ENCODE results near the gene IGSF21.

IGSF21 gene

DNA sequence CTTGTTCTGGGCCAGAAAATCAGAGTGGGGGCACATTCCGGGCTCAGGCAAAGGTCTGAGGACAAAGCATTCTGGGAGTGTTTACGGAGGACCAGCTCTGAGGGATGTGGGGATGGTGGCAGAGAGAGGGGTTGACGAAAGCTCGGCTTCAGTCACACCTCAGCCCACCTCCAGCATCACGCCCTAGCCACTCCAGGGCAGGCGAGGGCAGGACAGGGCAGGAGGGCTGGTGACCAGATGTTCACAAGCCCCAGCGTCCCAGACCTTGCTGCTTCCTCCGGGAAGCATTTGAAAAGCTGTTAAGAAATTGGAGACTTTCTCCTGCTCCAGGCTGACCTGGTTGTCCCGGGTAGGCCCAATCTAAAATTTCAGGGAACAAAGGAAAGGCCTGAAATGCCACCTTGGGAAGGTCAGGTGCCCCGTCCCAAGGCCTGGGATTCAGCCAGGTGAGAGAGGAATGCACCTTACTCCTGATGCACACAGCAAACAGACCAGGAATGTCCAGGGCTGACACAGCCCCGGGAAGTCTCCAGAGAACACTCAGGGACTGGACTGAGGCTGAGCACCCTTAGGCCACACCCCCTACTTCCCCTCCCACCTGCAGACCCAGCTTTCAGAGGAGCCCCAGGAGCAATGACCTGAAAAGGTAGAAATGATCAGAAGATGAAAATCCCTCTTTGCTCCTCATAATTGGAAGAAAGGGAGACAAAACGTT is 301.2 kb downstream of the IGSF21 start:
- TF ChIP-seq ZFX (IDR thresholded peaks at IDR 0.05): no peak
- TF ChIP-seq, protein P1, sequence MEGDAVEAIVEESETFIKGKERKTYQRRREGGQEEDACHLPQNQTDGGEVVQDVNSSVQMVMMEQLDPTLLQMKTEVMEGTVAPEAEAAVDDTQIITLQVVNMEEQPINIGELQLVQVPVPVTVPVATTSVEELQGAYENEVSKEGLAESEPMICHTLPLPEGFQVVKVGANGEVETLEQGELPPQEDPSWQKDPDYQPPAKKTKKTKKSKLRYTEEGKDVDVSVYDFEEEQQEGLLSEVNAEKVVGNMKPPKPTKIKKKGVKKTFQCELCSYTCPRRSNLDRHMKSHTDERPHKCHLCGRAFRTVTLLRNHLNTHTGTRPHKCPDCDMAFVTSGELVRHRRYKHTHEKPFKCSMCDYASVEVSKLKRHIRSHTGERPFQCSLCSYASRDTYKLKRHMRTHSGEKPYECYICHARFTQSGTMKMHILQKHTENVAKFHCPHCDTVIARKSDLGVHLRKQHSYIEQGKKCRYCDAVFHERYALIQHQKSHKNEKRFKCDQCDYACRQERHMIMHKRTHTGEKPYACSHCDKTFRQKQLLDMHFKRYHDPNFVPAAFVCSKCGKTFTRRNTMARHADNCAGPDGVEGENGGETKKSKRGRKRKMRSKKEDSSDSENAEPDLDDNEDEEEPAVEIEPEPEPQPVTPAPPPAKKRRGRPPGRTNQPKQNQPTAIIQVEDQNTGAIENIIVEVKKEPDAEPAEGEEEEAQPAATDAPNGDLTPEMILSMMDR (conservative IDR thresholded peaks at IDR 0.05): no peak
- no peak overlapping the region for H3K27ac ChIP-seq

DNA sequence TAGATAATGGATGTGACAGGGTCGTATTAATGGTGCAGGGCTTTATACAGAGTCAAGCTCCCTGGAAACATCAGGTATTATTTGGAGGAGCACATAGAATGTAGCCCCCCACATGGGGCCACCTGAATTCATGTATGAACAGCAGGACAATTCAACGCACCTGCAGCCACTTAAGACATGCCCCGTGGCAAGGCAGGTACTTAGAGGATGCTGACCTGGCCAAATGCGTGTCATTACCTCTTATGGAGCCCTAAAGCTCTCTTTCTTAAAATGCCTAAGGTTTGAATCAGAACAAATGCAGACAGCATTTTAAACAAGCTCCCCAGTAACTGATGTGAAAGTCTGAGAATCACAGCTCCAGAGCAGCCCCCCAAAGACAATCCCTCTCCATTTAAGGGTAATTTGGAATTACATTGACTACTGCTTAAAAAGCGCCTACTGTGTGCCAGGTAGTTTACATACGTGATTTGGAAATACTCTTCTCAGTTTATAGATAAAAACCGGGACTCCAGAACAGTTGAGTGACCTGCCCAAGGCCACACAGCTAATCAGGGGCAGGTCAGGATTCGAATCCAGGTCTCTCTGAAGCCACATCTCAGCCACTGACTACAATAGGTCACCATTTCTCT is 302.1 kb downstream of the IGSF21 start:
- TF ChIP-seq, protein P1 (conservative IDR thresholded peaks at IDR 0.05): no peak
- no peak for TF ChIP-seq ZFX (IDR thresholded peaks at IDR 0.05)

DNA sequence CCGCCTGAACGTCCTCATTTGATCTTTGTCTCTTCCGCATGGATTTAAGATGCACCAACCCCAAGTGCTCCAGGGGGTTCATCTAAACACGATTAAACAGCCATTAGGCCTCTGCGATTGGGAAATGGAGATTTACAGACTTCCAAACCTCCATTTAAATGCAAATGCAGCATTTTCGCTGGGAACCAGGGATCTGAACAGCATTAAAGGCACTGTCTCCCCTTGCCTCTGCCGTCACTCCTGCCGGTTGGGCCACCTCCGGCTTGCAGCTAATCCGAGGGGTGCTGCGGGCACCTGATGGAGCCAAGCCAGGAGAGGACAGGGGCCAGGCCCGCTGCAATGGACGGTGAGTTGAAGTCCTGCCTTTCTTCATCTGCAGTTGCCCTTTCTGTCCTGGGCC is 302.8 kb downstream of the IGSF21 start:
- TF ChIP-seq, protein P1 (conservative IDR thresholded peaks at IDR 0.05): no peak
- TF ChIP-seq ZFX (IDR thresholded peaks at IDR 0.05): no peak
- H3K27ac ChIP-seq: no peak overlapping the region

More for the DNA sequence above, 302.1 kb downstream of the IGSF21 start:
- no peak overlapping the region for H3K27ac ChIP-seq

DNA sequence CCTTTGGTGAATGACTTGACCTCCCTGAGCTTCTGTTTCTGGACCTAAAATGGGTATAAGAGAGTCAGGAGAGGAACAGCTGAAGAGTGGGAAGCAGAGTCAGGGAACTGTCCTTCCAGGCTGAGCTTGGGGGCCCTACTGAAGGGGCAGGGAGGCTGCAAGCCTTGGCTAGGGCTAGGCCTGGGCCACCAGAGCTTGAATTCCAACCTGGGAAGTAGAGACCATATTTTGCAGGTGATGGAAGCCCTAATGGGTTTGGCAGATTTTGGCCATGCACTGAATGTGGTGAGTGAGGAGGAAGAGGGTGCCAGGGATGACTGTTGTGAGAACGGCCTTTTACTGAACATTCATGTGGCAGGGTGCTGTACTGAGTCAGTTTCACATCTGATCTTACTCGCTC is 303.7 kb downstream of the IGSF21 start:
- no peak for TF ChIP-seq ZFX (IDR thresholded peaks at IDR 0.05)
- TF ChIP-seq, protein P1 (conservative IDR thresholded peaks at IDR 0.05): no peak

GRCh38 chr1:18411820-18412641 is 304.4 kb downstream of the IGSF21 start:
- no peak overlapping the region for H3K27ac ChIP-seq
- TF ChIP-seq ZFX (IDR thresholded peaks at IDR 0.05): no peak
- TF ChIP-seq, protein P1 (conservative IDR thresholded peaks at IDR 0.05): no peak

More for the DNA sequence above, 303.7 kb downstream of the IGSF21 start:
- no peak overlapping the region for H3K27ac ChIP-seq

GRCh38 chr1:18412882-18413353 is 305.3 kb downstream of the IGSF21 start:
- no peak for TF ChIP-seq ZFX (IDR thresholded peaks at IDR 0.05)
- TF ChIP-seq, protein P1 (conservative IDR thresholded peaks at IDR 0.05): no peak
- no peak overlapping the region for H3K27ac ChIP-seq
